Transverse colon (tissue), 4 donors: ENCODE data around the gene PTPRD.

Source experiments
- EP300 ChIP-seq: sonication (generic); formaldehyde crosslinking; IDR thresholded peaks from one replicate; pipeline ENCODE4 v1.6.1; 2017; ENCODE audit warnings: antibody characterized with exemption, low read depth
- POLR2A ChIP-seq: fragments of 450-650 bp; IDR thresholded peaks from one replicate; pipeline ENCODE4 v1.6.1; 2016; ENCODE audit warnings: antibody characterized with exemption, mild to moderate bottlenecking, moderate library complexity
- POLR2AphosphoS5 ChIP-seq, 3 donors: sonication (generic); formaldehyde crosslinking; IDR thresholded peaks; one replicate each; pipeline ENCODE4 v1.6.1; 2016; ENCODE audit warnings: antibody characterized with exemption in 3 of 3
- TF ChIP-seq, protein P1 (sequence below), 5 experiments: fragments of 200-600 bp in 3 of 5; fragments of 450-650 bp in 2 of 5; sonication (generic) in 3 of 5; IDR thresholded peaks; 1 replicate in 2 of 5; 2 replicates in 3 of 5; pipeline ENCODE4 v1.5.1; 2016 to 2017; ENCODE audit warnings: antibody characterized with exemption in 5 of 5, inconsistent platforms in 3 of 5, mild to moderate bottlenecking in 2 of 5, moderate library complexity in 1 of 5

DNA sequence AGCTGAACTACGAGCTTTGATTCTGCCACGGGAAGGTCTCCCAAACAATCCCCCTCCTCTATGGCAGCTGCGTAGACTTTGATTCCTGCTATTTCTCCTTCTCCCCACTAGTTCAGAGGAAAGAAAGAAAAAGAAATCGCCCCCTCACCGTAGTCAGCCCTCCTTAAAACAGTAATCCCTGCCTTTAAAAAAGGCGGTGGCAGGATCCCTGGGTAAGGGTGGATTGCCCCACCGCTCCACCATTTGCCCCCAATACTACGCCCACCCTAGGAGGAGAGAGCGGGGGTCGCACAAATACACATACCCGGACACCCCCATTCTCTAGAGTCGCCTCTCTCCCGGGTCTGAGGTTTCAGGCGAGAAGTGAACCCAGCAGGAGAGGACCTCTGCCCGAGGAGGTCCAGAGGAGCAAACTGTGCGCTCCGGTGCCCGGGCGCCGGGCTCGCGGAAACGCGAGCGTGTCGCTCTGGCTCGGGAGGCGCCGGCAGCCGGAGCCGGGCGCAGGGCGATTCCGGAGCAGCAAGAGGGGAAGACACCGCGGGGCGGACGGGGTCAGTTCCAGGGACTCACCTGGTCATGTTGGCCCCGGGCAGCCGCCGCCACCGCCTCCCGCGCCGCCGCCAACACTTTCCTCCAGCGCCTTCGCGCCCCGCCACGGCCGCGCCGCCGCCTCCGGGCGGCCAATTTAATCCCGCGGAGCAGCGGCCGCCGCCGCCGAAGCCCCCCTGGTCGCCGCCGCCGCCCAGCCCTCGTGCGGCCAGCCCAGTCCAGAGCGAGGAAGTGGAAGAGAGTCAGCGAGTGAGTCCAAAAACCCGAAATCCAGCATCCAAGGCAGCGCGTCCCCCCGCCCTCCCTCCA lies 1755.5 kb downstream of the PTPRD start:
- TF ChIP-seq, protein P1, sequence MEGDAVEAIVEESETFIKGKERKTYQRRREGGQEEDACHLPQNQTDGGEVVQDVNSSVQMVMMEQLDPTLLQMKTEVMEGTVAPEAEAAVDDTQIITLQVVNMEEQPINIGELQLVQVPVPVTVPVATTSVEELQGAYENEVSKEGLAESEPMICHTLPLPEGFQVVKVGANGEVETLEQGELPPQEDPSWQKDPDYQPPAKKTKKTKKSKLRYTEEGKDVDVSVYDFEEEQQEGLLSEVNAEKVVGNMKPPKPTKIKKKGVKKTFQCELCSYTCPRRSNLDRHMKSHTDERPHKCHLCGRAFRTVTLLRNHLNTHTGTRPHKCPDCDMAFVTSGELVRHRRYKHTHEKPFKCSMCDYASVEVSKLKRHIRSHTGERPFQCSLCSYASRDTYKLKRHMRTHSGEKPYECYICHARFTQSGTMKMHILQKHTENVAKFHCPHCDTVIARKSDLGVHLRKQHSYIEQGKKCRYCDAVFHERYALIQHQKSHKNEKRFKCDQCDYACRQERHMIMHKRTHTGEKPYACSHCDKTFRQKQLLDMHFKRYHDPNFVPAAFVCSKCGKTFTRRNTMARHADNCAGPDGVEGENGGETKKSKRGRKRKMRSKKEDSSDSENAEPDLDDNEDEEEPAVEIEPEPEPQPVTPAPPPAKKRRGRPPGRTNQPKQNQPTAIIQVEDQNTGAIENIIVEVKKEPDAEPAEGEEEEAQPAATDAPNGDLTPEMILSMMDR (IDR thresholded peaks at IDR 0.05): no peak
- no peak for TF ChIP-seq POLR2A
- TF ChIP-seq POLR2AphosphoS5 (IDR thresholded peaks at IDR 0.05): no peak
- no peak for TF ChIP-seq EP300
